Ramos (cell line): ENCODE data around the gene KIF4A.

ENCODE experiments used
- in situ Hi-C: fragments of 300-500 bp; cut with MboI; formaldehyde crosslinking; loops from one replicate; pipeline ENCODE4 v1.14.3; 2022; ENCODE audit warnings: low sequenced_read_pairs; ENCODE audit not compliant: unreplicated experiment

Gene KIF4A

GRCh38 chrX:70468709-70469108 is 178.8 kb downstream of the KIF4A start:
- in situ Hi-C loops: loop anchor here (25.0 kb wide), 2 partner anchors 469 to 719 kb away; partner anchors contain the start of gene SLC7A3
